PFSK-1 (cell line): ENCODE results near the gene FAM228A.

Experiments
- FOXP2 ChIP-seq: optimal IDR thresholded peaks from 2 replicates; pipeline ENCODE3; 2011; ENCODE audit warnings: borderline replicate concordance, control low read depth, inconsistent platforms; ENCODE audit not compliant: insufficient read depth; ENCODE audit errors: extremely low read length, extremely low read depth
- POLR2AphosphoS5 ChIP-seq: IDR thresholded peaks from 2 replicates; pipeline ENCODE4 v1.6.1; 2012; ENCODE audit warnings: low read depth, mild to moderate bottlenecking, control low read depth, low read length, moderate library complexity
- SIN3A ChIP-seq: IDR thresholded peaks from 2 replicates; pipeline ENCODE4 v1.6.1; 2012; ENCODE audit warnings: mild to moderate bottlenecking, low read length, moderate library complexity, borderline replicate concordance; ENCODE audit not compliant: insufficient read depth
- TAF1 ChIP-seq: IDR thresholded peaks from 2 replicates; pipeline ENCODE4 v1.6.1; 2012; ENCODE audit warnings: low read length, control low read depth, borderline replicate concordance; ENCODE audit not compliant: insufficient read depth
- TF ChIP-seq, protein P1 (sequence below), 2 experiments: IDR thresholded peaks; 2 replicates each; pipeline versions ENCODE4 v1.6.1 to v1.8.0; 2011 to 2012; ENCODE audit warnings: low read depth in 2 of 2, low read length in 2 of 2, control low read depth in 1 of 2, inconsistent platforms in 1 of 2, mild to moderate bottlenecking in 1 of 2, moderate library complexity in 1 of 2; ENCODE audit not compliant: insufficient read depth in 1 of 2

The FAM228A gene

DNA sequence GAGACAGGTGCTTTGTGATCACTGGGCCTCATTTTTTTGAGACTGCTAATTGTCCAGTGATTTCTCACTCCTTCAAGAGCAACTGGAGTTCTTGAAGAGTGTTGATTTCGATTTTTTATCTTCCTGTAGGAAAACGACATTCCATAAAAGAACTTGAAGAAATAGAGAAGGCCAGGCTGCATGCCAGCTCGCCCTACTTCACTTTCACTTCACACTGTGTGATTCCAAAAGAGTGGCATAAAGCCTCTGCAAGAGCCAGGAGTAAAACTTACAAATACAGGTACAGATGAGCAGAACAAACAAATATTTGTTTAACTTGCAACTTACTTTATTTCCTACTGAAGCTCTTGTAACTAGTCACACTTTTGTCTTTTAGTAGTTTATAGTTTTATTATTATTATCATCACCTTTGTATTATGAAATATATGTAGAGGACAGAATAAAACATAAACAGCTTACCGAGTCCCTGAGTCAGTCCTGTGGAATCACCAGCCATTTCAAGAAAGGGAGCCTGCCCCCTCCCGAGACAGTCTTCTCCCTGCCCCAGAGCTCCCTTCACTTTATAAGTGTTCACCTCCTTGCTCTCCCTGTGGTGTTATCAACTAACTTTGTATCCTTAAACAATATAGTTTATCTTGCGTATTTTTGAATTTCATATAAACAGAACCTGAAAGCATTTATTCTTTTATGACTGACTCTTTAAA, 8.7 kb downstream of the FAM228A start:
- TF ChIP-seq TAF1, result no peak
- no peak for TF ChIP-seq SIN3A
- TF ChIP-seq FOXP2, result no peak
- TF ChIP-seq POLR2AphosphoS5, result no peak
- TF ChIP-seq, protein P1, sequence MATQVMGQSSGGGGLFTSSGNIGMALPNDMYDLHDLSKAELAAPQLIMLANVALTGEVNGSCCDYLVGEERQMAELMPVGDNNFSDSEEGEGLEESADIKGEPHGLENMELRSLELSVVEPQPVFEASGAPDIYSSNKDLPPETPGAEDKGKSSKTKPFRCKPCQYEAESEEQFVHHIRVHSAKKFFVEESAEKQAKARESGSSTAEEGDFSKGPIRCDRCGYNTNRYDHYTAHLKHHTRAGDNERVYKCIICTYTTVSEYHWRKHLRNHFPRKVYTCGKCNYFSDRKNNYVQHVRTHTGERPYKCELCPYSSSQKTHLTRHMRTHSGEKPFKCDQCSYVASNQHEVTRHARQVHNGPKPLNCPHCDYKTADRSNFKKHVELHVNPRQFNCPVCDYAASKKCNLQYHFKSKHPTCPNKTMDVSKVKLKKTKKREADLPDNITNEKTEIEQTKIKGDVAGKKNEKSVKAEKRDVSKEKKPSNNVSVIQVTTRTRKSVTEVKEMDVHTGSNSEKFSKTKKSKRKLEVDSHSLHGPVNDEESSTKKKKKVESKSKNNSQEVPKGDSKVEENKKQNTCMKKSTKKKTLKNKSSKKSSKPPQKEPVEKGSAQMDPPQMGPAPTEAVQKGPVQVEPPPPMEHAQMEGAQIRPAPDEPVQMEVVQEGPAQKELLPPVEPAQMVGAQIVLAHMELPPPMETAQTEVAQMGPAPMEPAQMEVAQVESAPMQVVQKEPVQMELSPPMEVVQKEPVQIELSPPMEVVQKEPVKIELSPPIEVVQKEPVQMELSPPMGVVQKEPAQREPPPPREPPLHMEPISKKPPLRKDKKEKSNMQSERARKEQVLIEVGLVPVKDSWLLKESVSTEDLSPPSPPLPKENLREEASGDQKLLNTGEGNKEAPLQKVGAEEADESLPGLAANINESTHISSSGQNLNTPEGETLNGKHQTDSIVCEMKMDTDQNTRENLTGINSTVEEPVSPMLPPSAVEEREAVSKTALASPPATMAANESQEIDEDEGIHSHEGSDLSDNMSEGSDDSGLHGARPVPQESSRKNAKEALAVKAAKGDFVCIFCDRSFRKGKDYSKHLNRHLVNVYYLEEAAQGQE (IDR thresholded peaks at IDR 0.05; ENCODE audit: insufficient read depth in 1 of 2, low read depth in 2 of 2, low read length in 2 of 2), result no peak

DNA sequence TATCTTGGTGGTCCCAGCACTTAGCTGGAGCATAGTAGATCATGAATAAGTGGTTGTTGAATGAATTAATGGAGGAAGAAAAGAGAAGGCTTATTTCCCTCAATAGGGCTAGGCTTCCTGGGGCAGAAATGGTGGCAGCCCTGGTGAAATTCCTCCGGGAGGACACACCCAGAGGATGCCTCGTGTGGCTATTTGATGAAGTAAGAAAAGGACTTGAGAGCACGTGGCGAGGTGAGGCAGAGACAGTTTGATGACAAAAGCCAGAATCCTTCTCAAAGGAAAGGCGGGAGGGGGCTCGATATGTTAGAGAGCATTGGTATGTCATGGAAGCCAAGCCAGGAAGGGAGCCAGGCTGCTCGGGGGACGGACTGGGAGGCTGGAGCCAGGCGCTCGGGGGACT, 14.7 kb downstream of the FAM228A start:
- TF ChIP-seq SIN3A (no peak), FOXP2 (no peak)

DNA sequence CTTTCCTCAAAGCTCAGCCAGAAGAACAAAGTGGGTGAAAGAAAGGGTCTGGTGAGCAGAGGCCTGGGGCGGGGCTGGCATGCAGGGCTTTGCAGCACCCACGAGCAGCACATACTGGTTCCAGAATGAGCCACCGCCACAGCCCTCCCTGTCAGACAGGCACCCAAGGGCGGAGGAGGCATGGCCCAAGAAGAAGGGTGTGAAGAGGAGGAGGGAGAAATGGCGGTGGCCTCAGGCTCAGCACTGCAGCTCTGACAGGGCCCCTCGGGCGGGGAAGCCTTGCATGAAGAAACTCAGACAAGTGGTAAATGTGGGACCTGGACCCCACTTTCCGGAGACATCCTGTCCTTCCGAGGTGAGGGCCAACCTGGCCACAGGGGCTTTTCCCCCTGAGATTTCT, 15.7 kb downstream of the FAM228A start:
- TF ChIP-seq TAF1, result no peak
- TF ChIP-seq POLR2AphosphoS5, result no peak
- no peak for TF ChIP-seq FOXP2
- no peak for TF ChIP-seq SIN3A
- TF ChIP-seq, protein P1 (IDR thresholded peaks at IDR 0.05; ENCODE audit: insufficient read depth in 1 of 2, low read depth in 2 of 2, low read length in 2 of 2), result no peak

DNA sequence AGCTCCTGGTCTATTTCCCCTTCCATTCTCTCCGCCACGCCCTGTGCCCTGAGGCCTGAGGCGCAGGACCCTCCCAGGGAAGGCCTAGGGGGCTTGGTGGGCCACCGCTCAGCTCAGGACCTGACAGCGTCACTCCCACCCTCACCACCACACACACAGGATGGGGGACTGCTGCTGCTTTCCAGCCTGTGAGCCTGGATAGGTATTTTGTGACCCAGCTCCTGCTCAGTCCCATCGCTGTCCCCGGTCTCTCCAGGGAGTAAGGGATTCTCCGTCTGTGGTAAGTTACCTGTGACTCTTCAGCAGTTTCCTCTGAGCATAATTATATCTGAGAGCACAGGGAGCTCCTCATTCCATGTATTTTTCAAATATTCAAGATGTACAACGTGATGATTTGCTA, 16.3 kb downstream of the FAM228A start:
- TF ChIP-seq POLR2AphosphoS5 (no peak), FOXP2 (no peak), SIN3A (no peak), TAF1 (no peak)
- TF ChIP-seq, protein P1 (IDR thresholded peaks at IDR 0.05; ENCODE audit: insufficient read depth in 1 of 2, low read depth in 2 of 2, low read length in 2 of 2), result no peak

DNA sequence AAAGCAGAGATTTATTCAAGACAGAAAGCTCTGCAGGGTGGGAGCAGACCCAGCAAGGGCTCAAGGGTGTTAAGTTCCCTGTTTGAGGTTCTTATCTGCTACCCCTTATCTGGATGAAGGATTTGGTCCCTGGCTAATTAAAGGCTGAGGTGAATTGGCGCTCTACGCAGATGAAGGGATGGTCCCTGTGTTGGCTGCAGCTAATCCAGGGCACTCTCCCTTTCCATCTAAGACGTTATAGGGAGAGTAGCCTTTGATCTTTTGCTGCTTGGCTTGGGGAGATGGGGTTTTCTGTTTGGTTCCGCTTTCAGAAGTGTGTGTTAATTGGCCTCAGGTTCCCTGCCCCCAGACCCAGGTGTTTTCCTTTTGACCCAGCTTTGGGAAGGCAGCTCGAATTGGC, 17.0 kb downstream of the FAM228A start:
- TF ChIP-seq SIN3A (no peak), TAF1 (no peak), POLR2AphosphoS5 (no peak), FOXP2 (no peak)
- TF ChIP-seq, protein P1 (IDR thresholded peaks at IDR 0.05; ENCODE audit: insufficient read depth in 1 of 2, low read depth in 2 of 2, low read length in 2 of 2), result no peak
